ENCODE results near the gene EXTL1. TPM values are rescaled to one million over a fixed set of nuclear protein-coding genes. Genes with fewer than 3 reads are reported as not detected.
A peak's percentile ranks its signal among the peaks of the same experiment; 100 is the strongest.

EXTL1 gene
- polyA plus RNA-seq, 4 donors, result 1.3 to 2.4 (median 1.7) TPM

DNA sequence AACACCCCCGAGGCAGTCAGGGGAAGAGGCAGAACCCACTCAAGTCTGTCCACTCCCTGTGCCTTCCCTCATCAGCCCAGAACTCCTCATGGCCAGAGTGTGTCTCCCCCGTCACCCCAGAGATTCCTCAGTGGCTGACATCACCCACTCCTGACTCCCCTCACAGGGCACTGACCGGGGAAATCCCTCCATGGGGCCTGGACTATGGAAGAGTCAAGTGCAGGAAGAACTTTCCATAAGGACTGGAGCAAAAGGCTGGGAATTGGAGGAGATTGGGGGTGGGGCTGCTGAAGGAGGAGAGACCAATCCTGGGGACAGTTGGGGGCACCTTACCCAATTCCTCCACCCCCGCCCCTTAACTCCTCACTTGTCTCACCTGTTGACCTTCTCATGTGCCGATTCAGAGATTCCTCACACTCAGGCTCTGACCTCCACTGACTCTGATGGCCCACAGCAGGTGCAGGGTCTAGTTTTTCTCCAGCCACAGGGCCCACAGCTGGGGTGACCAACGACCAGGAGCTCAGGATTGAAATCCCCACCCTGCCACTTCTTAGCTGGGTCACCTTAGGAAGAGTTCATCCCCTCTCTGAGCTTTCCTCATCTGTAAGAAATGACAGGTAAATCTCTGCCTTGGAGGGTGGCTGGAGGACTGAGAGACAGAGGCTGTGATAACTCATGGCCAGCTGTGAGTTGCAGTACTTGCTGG, 481 bp upstream of the EXTL1 start:
- DNase-seq (ENCODE audit: low read depth in 4 of 4, low spot score in 2 of 4), result no peak

DNA sequence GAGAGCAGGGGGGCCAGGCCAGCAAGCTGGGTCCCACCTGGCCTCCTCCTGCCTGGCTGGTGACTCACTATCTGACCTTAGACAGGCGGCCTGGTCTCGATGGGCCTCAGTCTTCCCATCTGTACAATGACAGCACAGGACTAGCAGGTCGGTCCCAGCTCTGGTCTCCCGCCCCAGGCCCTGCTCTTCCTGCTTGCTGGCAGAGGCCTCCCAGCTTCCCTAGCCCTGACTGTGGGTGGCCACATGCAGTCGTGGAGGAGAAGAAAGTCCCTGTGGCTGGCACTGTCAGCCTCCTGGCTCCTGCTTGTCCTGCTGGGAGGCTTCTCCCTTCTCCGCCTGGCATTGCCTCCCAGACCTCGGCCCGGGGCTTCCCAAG, 817 bp downstream of the EXTL1 start:
- DNase-seq (ENCODE audit: low read depth in 4 of 4, low spot score in 2 of 4), result no peak

DNA sequence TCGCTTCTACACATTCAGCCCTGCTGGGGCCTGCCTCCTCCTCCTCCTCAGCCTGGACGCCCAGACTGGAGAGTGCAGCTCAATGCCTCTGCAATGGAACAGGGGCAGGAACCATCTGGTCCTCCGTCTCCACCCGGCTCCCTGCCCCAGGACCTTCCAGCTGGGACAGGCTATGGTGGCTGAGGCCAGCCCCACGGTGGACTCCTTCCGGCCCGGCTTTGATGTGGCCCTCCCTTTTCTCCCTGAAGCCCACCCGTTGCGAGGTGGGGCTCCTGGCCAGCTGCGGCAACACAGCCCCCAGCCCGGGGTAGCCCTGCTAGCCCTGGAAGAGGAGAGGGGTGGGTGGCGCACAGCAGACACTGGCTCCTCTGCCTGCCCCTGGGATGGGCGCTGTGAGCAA, 1.4 kb downstream of the EXTL1 start:
- no peak for DNase-seq (ENCODE audit: low read depth in 4 of 4, low spot score in 2 of 4)

DNA sequence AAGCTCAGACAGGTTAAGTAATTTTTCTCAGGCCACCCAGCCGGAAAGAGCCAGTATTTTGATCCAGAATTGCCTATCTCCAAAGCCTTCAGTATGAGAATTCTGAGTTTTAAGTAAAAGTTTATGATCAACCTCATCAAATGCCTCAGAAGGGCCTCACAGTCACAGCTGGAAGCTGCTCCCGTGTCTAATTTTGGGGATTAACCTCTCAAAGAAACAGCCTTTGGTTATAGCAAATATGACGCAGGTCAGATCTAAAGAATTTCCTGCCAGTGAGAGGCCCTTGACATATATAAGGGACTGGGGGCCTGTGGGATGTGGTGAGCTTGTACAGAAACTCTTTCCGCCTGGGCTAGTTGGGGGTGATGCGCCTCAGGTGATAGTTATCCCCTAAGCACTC, 2.3 kb downstream of the EXTL1 start:
- no peak for DNase-seq (ENCODE audit: low read depth in 4 of 4, low spot score in 2 of 4)

DNA sequence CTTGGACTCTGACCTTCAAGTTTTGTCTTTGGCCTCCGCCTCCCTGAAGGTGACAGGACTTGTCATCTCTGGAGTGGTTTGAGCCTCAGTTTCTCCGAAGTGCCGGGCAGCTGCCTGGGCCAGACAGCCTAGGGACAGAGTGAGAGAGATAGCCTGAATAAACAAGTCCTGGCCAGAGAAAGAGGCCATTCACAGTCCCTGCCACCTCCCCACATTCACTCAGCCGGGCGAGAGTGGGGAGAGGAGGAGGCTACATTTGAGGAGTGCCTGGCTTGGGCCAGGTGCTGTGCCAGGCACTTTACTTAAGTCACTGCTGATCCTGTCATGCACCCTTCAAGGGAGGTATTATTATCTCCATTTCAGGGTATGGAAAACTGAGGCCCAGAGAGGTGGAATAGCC, 3.5 kb downstream of the EXTL1 start:
- no peak for DNase-seq (ENCODE audit: low read depth in 4 of 4, low spot score in 2 of 4)

DNA sequence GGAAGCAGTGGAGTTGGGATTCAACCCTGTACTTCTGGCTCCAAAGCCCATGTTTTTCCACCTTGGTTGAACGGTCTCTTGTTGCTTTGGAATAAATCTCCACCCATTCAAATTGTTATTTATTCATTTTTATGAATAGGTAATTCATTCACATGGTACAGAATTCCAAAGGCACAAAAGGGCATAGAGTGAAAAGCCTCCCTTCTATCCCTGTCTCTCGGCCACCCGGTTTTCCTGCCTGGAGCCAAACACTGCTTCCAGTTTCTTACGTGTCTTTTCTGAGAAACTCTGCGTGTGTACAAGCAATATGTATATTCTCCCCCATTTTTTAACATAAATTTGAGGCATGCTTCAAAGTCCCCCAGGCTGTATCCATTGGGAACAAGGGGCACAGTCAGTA, 3.9 kb downstream of the EXTL1 start:
- no peak for DNase-seq (ENCODE audit: low read depth in 4 of 4, low spot score in 2 of 4)

DNA sequence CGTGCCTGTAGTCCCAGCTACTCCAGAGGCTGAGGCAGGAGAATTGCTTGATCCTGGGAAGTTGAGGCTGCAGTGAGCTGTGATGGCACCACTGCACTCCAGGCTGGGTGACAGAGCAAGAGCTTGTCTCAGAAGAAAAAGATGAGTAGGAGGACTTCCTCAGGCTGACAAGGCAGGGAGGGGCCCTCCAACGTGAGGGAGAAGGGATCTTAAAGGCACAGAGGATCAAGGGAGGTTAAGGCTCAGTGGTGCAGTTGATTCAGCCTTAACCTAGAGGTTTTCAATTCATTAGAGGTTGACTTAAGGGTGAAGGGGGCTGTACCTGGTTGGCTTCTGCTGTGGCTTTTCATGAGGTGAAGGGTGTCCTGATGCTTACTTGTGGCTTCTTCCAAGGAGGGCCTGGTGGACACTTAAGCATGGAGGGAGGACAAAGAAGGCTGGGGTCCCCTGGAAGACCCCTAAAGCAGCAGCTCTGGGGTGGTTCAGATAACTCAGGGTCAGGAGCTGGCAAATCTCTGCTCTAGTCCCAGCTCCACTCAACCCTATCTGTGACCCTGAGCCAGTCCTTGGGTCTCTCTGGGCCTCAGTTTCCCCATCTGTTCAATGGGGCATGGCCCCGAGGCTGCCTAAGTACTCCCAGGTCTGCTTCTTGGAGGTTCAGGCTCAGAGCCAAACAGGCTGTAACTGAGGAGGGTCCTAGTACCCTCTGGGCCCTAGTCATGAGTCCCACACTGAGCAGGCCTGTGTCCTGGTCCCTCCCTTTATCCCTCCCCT, 6.3 kb downstream of the EXTL1 start:
- no peak for DNase-seq (ENCODE audit: low read depth in 4 of 4, low spot score in 2 of 4)

DNA sequence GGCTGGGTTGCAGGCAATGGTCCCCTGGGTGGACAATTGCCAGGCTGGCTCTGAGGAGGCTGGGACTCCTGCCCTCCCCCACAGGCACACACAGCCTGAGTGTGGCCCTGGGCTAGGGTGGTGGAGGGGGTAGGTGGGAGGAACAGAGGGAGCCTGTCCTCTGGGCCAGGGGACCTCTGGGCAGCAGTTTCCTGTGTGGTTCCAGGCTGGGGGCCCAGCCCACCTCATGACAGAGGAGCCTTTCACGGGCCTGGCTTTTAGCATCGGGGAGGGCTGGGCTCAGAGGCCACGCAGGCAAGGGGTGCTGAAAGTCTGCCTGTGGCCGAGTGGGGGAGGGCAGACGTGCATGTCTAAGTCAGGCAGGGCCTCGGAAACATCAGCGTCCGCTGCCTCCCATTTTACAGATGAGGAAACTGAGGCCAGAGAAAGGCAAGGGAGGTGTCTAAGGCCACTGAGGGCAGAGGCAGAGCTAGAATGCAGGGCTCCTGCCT, 7.0 kb downstream of the EXTL1 start:
- DNase-seq (ENCODE audit: low read depth in 4 of 4, low spot score in 2 of 4), result no peak

DNA sequence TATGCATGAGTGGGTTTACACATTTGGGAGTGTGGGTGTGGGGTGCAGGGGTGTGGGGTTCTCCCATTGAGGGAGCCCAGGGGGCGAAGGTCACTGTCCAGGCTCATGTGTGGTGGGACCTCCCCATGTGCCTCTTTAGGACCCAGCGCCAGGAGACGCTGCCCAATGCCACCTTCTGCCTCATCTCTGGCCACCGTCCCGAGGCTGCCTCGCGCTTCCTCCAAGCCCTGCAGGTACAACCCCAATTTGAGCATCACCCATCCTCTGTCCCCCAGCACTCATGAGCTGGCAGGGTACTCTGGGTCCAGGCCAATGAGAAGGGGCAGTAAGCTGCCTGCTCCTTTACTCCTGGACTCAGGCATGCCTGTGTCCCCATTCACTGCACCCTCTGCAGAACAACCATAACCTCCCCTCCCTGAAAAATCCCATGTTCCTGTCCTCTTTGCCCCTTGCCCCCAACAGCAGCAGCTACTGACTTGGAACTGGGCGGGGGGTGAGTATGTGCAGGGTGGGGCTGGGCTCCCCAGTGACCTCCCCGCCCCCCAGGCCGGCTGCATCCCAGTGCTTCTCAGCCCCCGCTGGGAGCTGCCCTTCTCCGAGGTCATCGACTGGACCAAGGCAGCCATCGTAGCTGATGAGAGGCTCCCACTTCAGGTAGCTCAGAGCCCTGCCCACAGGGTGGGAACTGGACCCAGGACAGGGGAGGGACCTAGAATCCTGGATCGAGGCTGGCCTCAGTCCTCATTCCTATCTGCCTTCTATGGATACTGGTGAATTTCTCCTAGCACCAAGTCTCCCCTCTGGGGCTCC, 7.7 kb downstream of the EXTL1 start:
- no peak for DNase-seq (ENCODE audit: low read depth in 4 of 4, low spot score in 2 of 4)

DNA sequence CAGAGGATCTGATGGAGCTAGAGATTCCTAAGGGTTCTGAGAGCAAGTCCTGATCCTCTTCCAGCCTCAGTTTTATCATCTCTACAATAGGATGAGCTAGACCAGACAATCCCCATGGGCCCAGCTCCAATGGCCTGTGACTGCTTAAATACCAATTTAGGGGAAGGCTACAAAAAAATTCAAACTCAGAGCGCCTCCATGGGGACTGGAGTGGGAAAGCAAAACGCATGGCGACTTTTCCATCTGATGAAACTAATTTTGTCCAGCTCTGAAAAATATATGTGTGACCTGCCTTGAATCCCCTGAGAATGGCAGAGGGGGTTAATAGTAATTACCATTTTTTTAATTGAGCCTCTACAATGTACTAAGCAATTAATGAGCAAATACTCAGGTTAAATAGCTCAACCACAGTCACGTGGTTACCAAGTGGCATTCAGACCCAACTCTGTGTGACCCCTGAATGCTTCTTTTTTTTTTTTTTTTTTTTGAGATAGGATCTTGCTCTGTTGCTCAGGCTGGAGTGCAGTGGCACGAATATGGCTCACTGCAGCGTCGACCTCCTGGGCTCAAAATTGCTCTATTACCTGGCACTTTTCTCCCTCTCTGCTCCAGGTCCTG, 8.4 kb downstream of the EXTL1 start:
- no peak for DNase-seq (ENCODE audit: low read depth in 4 of 4, low spot score in 2 of 4)

DNA sequence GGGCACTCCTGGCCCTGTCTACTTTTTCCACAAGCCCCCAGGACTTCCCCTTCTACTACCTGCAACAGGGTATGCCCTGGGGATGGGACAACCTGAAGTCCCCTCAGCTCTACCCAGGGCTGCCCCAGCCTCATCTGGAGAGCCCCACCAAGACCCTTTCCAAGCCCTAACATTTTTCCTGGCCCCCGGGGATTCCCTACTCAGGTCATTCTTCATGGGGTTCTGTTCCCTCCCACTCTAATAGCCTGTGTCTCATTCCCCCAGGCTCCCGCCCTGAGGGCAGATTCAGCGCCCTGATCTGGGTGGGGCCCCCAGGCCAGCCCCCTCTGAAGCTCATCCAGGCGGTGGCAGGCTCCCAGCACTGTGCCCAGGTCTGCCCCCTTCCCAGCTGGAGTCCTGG, 9.6 kb downstream of the EXTL1 start:
- no peak for DNase-seq (ENCODE audit: low read depth in 4 of 4, low spot score in 2 of 4)

DNA sequence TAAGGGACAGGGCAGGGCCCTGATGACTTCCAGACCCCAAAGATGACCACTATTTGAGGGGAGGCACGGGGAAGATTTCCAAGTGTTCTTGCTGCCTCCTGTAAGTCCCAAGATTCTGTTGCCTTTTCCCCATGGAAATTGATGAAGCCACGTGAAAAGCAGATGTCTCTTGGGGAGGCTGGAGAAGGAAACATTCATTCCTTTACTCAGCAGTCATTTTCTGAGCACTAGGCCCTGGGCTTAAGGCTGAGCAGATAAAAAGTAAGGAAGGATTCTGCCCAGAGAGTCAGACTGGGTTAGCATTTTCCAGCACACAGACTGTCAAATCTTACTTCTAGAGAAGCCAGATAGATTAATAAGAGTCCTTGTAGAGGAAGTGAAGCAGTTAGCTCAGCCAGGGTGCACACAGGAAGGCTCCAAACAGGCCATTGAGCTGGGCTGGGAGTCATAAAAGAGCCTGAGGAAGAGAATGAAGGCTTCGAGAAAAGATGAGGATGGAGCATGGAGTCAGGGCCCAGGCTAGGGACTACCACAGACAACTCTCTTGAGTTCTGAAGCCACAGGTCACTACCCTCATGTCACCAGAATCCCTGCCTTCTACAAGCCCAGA, 10.1 kb downstream of the EXTL1 start:
- no peak for DNase-seq (ENCODE audit: low read depth in 4 of 4, low spot score in 2 of 4)

DNA sequence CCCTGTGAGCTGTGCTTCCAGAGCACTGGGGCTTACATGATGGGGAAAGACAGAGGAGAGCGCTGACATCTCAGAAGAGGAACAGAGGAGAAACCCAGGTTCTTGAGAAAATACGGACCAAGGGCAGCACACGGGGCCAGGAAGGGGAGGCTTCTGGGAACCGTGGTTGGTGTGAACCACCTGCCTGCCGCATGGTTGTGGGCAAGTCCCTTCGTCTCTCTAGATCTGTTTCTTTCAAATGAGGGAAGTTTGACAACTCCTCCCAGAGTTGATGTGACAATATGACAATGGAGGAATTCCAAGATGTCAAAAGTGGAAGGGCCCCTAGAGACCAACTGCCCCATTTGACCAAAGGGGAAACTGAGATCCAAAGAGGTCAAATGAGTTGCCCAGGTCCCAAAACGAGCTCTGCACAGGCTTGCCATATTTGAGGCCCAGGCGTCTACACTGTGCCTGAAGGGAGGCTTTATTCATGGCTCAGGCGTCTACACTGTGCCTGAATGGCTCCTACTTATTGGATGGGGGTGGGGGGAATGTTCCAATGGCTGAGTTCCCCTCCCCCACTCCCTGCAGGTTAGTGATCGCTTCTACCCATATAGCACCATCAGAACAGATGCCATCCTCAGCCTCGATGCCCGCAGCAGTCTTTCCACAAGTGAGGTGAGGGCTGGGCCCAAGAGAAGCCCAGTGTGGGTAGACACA, 11.2 kb downstream of the EXTL1 start:
- no peak for DNase-seq (ENCODE audit: low read depth in 4 of 4, low spot score in 2 of 4)

DNA sequence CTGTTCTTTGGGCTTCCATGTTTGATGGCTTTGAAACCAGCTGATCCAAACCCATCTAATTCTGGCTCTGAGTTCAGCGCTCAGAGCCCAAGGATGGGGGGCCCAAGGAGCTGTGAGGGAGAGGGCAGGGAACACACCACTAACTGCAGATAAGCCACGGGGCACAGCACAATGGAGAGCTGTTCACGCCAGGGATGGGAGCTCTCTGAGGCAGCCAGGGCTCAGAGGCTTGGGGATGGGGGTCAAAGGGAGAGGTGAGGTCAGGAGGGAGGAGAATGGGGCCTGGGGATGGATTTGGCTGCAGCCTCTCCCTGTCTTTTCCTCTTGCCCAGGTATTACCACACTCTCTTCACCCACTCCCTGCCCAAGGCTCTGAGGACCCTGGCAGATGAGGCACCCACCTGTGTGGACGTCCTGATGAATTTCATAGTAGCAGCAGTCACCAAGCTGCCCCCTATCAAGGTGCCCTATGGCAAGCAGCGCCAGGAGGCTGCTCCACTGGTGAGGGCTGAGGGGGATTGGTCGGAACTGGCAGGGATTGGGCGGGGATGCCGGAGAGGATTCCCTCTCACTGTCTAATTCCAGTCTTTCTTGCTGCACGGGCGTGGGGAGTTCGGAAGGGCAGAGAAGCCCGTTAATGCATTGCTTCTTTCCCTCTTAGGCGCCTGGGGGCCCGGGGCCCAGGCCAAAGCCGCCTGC, 13.1 kb downstream of the EXTL1 start:
- DNase-seq (ENCODE audit: low read depth in 4 of 4, low spot score in 2 of 4), result no peak

DNA sequence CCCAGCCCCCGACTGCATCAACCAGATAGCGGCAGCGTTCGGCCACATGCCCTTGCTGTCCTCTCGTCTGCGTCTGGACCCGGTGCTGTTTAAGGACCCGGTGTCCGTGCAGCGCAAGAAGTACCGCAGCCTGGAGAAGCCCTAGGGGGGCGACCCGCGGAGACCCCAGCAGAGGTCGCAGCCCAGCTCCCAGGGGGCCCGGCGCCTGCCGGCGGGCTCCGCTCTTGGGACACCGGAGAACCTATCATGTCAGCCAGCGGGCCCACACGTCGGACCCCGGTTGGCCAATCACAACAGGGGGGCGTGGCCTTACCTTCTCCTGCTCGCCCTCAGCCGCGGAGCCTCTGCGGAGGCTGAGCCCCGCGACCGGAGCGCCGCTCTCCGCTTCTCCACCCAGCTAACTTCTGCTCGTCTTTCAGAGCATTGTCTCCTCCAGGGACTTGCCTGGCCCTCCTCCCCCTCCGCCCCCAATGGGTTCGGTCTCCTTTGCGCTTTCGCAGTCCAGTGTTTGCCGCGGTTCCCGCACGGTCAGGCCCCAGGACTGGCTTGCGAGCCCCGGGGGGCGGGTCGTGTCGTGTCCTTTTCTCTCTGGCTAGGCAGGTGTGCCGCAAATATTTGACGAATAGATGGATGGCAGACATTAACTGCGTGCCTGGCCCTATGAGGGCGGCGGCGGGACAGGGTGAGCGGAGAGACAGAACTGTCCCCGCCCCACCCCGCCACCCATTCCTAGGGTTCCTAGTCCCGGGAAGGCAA, 13.8 kb downstream of the EXTL1 start:
- peak; percentile 64 to 86 (median 82) for DNase-seq (ENCODE audit: low read depth in 4 of 4, low spot score in 2 of 4)

DNA sequence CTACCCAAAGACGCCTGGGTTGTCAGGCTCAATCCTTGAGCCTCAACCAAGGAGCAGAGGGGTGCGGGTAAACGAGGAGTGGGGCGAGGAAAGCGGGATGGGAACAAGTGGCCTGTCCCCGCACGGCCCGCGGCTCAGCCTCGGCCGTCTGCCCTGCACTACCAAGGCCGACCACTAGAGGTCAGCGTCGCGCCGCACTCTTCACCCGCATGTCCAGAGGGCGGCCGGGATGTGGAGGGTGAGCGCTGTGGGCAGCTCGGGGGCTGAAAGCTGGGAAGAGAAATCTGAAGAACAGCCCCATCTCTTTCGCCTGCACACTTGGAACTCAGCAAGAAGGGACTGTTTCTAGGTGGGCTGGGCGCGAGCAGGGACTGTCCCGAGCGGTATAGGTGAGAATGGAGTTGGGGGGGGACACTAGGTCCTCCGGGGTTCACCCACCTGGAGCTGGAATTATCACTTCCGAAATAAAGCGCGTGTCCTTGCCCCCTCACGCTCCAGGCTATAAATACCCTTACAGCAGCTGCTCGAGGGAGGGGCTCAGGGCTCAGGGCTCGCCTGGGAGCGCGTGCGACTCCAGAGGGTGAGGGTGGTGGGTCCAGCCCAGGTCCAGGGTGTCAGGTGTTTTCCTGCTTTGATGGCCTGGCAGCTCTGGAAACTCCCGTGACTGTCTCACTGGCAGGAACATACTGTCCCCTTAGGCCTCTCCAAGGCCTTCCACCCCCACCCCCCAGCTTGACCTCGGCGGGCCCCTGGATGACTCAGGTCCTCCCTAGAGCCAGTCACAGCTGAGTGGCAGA, 14.6 kb downstream of the EXTL1 start:
- peak; percentile 48 to 71 (median 67) for DNase-seq (ENCODE audit: low read depth in 4 of 4, low spot score in 2 of 4)

DNA sequence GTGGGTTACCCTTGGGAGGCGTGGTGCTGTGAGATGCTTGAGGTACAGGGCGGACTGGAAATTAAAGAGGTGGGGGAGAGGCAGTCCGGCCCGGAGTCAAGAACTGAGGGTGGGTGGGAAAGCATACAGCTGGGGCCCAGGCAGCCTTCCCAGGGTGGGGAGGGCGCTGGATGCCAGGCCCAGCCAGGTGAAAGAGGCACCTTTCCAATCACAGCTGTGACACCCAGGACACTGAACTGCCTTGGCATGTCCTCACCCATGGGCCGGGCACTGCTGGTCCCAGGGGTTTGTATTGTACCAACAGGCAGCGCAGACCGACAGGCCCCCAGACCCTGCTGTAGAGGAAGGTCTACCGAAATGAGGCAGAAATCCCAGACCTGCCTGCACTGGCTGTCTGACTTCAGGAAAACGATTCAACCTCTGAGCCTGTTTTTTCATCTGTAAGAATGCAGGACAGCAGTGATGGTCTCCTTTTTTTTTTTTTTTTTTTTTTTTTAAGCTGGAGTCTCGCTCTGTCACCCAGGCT, 15.2 kb downstream of the EXTL1 start:
- no peak for DNase-seq (ENCODE audit: low read depth in 4 of 4, low spot score in 2 of 4)
